Gastrocnemius medialis (tissue), 4 donors: ENCODE results near the gene KCNT1.

Source experiments
- POLR2A ChIP-seq, 2 donors: fragments of 450-650 bp; IDR thresholded peaks; one replicate each; pipeline ENCODE4 v1.6.1; 2017; ENCODE audit warnings: antibody characterized with exemption in 2 of 2, mild to moderate bottlenecking in 2 of 2, moderate library complexity in 2 of 2
- TF ChIP-seq, protein P1 (sequence below), 5 experiments: fragments of 450-650 bp in 3 of 5; fragments of 200-600 bp in 2 of 5; sonication (generic) in 2 of 5; IDR thresholded peaks in 4 of 5; conservative IDR thresholded peaks in 1 of 5; 1 replicate in 4 of 5; 2 replicates in 1 of 5; pipeline ENCODE4 v1.5.1; 2016 to 2019; ENCODE audit warnings: antibody characterized with exemption in 5 of 5, mild to moderate bottlenecking in 3 of 5, moderate library complexity in 3 of 5

DNA sequence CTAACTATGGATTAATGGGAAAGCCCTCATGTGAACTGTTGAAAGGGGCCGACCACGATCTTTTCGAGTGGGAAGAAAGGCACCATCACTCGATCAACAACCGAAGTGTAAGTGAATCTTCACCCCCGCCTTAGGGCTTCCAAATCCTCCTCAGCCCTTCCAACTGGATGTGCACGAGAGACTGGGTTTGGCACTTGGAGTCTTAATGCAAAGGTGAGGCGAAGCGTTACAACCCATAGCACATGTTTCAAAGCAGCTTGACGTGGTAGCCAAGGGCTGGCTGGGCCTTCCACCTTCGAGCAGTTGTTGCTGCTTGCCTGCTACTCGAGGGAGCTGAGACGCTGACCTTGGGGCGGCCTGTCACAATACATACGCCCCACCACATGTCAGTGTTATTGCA is 44.6 kb upstream of the KCNT1 start:
- no peak for TF ChIP-seq POLR2A (IDR thresholded peaks at IDR 0.05)
- TF ChIP-seq, protein P1, sequence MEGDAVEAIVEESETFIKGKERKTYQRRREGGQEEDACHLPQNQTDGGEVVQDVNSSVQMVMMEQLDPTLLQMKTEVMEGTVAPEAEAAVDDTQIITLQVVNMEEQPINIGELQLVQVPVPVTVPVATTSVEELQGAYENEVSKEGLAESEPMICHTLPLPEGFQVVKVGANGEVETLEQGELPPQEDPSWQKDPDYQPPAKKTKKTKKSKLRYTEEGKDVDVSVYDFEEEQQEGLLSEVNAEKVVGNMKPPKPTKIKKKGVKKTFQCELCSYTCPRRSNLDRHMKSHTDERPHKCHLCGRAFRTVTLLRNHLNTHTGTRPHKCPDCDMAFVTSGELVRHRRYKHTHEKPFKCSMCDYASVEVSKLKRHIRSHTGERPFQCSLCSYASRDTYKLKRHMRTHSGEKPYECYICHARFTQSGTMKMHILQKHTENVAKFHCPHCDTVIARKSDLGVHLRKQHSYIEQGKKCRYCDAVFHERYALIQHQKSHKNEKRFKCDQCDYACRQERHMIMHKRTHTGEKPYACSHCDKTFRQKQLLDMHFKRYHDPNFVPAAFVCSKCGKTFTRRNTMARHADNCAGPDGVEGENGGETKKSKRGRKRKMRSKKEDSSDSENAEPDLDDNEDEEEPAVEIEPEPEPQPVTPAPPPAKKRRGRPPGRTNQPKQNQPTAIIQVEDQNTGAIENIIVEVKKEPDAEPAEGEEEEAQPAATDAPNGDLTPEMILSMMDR (IDR thresholded peaks at IDR 0.05 in 4 of 5, conservative IDR thresholded peaks at IDR 0.05 in 1 of 5): no peak
